Uterus (tissue), 4 donors: ENCODE results near the gene ADGRA3. TPM values are rescaled to one million over a fixed set of nuclear protein-coding genes. Genes with fewer than 3 reads are reported as not detected.

ENCODE experiments used
- DNase-seq, 2 donors: peaks; one replicate each; pipeline ENCODE4 v3.0.0-alpha.2; 2019 to 2020
- H3K27ac ChIP-seq, 2 donors: fragments of 200-600 bp; sonication (generic); 1 replicate in 1 of 2; 2 replicates in 1 of 2; pipeline ENCODE4 v1.5.1; 2016 to 2018
- H3K27me3 ChIP-seq, 2 donors: fragments of 200-600 bp; sonication (generic); one replicate each; pipeline ENCODE4 v1.5.1; 2018 to 2019; ENCODE audit warnings: control low read depth in 1 of 2
- H3K36me3 ChIP-seq, 2 donors: fragments of 200-600 bp; sonication (generic); one replicate each; pipeline ENCODE4 v1.5.1; 2019; ENCODE audit warnings: control low read depth in 1 of 2
- H3K4me1 ChIP-seq, 2 donors: fragments of 200-600 bp; sonication (generic); one replicate each; pipeline ENCODE4 v1.5.1; 2018 to 2019; ENCODE audit warnings: control low read depth in 1 of 2
- H3K4me3 ChIP-seq, 2 donors: fragments of 200-600 bp; sonication (generic); 1 replicate in 1 of 2; 2 replicates in 1 of 2; pipeline ENCODE4 v1.5.1; 2018 to 2019; ENCODE audit warnings: mild to moderate bottlenecking in 1 of 2
- H3K9me3 ChIP-seq, 2 donors: fragments of 200-600 bp; sonication (generic); one replicate each; pipeline ENCODE4 v1.5.1; 2019; ENCODE audit warnings: control low read depth in 1 of 2
- CTCF ChIP-seq, 4 experiments: fragments of 200-600 bp in 2 of 4; fragments of 450-650 bp in 2 of 4; sonication (generic) in 2 of 4; IDR thresholded peaks; one replicate each; pipeline ENCODE4 v1.5.1; 2016 to 2019; ENCODE audit warnings: antibody characterized with exemption in 4 of 4, mild to moderate bottlenecking in 2 of 4, moderate library complexity in 1 of 4
- POLR2A ChIP-seq, 2 donors: fragments of 450-650 bp; IDR thresholded peaks; one replicate each; pipeline ENCODE4 v1.6.1; 2016; ENCODE audit warnings: antibody characterized with exemption in 2 of 2, mild to moderate bottlenecking in 1 of 2, moderate library complexity in 1 of 2
- intact Hi-C: fragments of 100-400 bp; cut with DNase I; formaldehyde crosslinking; loops from one replicate; pipeline ENCODE4 v1.15.1; 2023; ENCODE audit warnings: low total_unique reads
- total RNA-seq, 4 donors: library from RNA; depleted of rRNA in 3 of 4; stranded (reverse); fragments of >200 nt in 3 of 4; gene quantifications; one replicate each; pipeline versions ENCODE4 v1.1.0 to v1.2.4, GENCODE V29; 2014 to 2023
- donor health status: DM: yes; HTN: yes; CAD: no.

The ADGRA3 gene
- total RNA-seq, 4 donors from 2014 or later = 35.3 to 103 (median 45.4) TPM

- no peak for DNase-seq
- H3K36me3 ChIP-seq = no peaks in the 10 kb centered on the region
- H3K4me1 ChIP-seq = no peaks in the 10 kb centered on the region
- no peaks in the 10 kb centered on the region for H3K9me3 ChIP-seq
- H3K4me3 ChIP-seq = no peak overlapping the region
- H3K27ac ChIP-seq = no peak overlapping the region
- no peaks in the 10 kb centered on the region for H3K27me3 ChIP-seq
- intact Hi-C loops = no loop called here
- TF ChIP-seq POLR2A (IDR thresholded peaks at IDR 0.05) (no peak), CTCF (IDR thresholded peaks at IDR 0.05) (no peak)
Observed at GRCh38 chr4:22372986-22373385, 142.9 kb downstream of the ADGRA3 start.

GRCh38 chr4:22369901-22370562 is 145.8 kb downstream of the ADGRA3 start:
- no peak overlapping the region for H3K4me3 ChIP-seq
- no peaks in the 10 kb centered on the region for H3K4me1 ChIP-seq
- TF ChIP-seq CTCF (IDR thresholded peaks at IDR 0.05) (no peak), POLR2A (IDR thresholded peaks at IDR 0.05) (no peak)
- intact Hi-C loops = no loop called here
- H3K27ac ChIP-seq = no peak overlapping the region
- H3K9me3 ChIP-seq = no peaks in the 10 kb centered on the region
- no peaks in the 10 kb centered on the region for H3K27me3 ChIP-seq
- H3K36me3 ChIP-seq = no peaks in the 10 kb centered on the region
- DNase-seq = no peak

GRCh38 chr4:22363787-22364186 is 152.1 kb downstream of the ADGRA3 start:
- intact Hi-C loops = no loop called here
- DNase-seq = no peak

DNA sequence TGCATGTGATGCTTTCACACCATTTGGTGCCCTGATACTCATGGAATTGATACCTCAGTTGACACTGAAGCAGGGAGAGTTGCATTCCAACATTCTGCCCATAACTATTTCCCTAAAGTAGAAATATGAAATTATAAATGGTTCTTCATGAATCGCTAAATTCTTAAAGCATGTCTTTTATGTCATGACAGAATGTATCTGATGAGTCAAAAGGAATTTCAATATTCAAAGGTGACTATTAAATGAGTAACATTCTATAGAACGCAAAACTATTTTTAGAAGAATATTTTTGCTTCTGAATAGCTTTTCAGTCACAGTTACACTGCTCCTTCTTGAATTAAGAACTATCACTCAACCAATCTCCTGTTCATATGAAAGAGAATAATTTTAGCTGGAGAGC is 152.8 kb downstream of the ADGRA3 start:
- DNase-seq = no peak
- Histone ChIP-seq H3K9me3 (no peaks in the 10 kb centered on the region), H3K36me3 (no peaks in the 10 kb centered on the region), H3K4me1 (no peaks in the 10 kb centered on the region), H3K4me3 (no peak overlapping the region), H3K27me3 (no peaks in the 10 kb centered on the region), H3K27ac (no peak overlapping the region)
- no peak for TF ChIP-seq POLR2A (IDR thresholded peaks at IDR 0.05)
- no peak for TF ChIP-seq CTCF (IDR thresholded peaks at IDR 0.05)
- intact Hi-C loops = no loop called here

More at GRCh38 chr4:22363787-22364186, 152.1 kb downstream of the ADGRA3 start:
- Histone ChIP-seq H3K4me1 (no peaks in the 10 kb centered on the region), H3K27me3 (no peaks in the 10 kb centered on the region), H3K36me3 (no peaks in the 10 kb centered on the region), H3K4me3 (no peak overlapping the region), H3K27ac (no peak overlapping the region), H3K9me3 (no peaks in the 10 kb centered on the region)
- TF ChIP-seq CTCF (IDR thresholded peaks at IDR 0.05) (no peak), POLR2A (IDR thresholded peaks at IDR 0.05) (no peak)

- Histone ChIP-seq H3K27me3 (no peaks in the 10 kb centered on the region), H3K27ac (no peak overlapping the region), H3K4me1 (no peaks in the 10 kb centered on the region), H3K9me3 (no peaks in the 10 kb centered on the region), H3K36me3 (no peaks in the 10 kb centered on the region), H3K4me3 (no peak overlapping the region)
- TF ChIP-seq CTCF (IDR thresholded peaks at IDR 0.05) (peak in 1 of 4 experiments; percentile 26), POLR2A (IDR thresholded peaks at IDR 0.05) (no peak)
- intact Hi-C loops = no loop called here
- DNase-seq = no peak
Observed at GRCh38 chr4:22356987-22357596, 158.8 kb downstream of the ADGRA3 start.
